ENCODE data around the gene ZBTB12. TPM values are rescaled to one million over a fixed set of nuclear protein-coding genes. Genes with fewer than 3 reads are reported as not detected.

Gene ZBTB12
- total and polyA plus RNA-seq, 2 of the 4 experiments (the other 2 are of a cell fraction), result 2.0 to 8.5 TPM

DNA sequence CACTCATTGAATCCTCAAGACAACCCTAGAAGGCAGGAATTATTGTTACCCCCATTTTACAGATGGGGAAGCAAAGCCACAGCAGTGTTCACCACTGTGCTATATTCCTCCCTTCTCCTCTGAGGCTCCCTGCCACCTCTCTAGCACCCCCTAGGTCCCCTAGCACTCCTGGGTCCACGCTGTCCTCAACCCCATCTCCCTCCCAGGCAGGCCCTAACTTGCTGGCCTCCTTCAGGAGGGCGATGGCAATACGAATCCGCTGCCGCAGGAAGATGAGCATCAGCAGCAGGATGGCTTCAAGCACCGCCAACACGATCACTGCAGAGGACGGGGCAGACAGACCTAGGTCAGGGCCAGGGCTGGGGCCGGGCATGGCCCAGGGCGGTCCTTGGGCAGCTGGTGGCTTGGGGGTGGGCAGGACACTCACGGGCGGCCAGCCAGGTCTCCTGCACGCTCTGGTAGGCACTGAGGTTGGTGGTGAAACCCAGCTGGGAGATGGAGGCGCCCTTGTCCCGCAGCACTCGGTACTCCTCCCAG, 31.4 kb downstream of the ZBTB12 start:
- Histone ChIP-seq H3K14ac (replicated peaks; ENCODE audit: low read depth, low read length) (peak overlapping the region; percentile 19; the same call in 1 of the 2 replicates), H3K23ac (ENCODE audit: low read depth, low read length) (no peak overlapping the region), H3K4me3 (ENCODE audit: insufficient read depth, low read depth, low read length) (no peak overlapping the region), H3K27me3 (ENCODE audit: control insufficient read depth, insufficient read depth, low read length) (no peaks in the 10 kb centered on the region), H4K91ac (ENCODE audit: insufficient read depth, low read depth, low read length) (no peak overlapping the region), H3K4me1 (ENCODE audit: control insufficient read depth, insufficient read depth, low read length) (peaks cover 8% of the 10 kb centered on the region), H4K5ac (ENCODE audit: low read depth, low read length) (no peak overlapping the region; the same call in 1 of the 2 replicates), H2BK20ac (ENCODE audit: low read depth, low read length) (no peak overlapping the region), H2BK15ac (ENCODE audit: low read depth, low read length) (no peak overlapping the region), H2AFZ (replicated peaks; ENCODE audit: low read length, poor library complexity) (peak overlapping the region; percentile 87), H3K9ac (ENCODE audit: low read depth, low read length) (no peak overlapping the region), H3K79me1 (ENCODE audit: low read depth in 1 of 2, low read length in 2 of 2) (no peaks in the 10 kb centered on the region), H3K4ac (ENCODE audit: low read depth, low read length) (no peak overlapping the region), H3K36me3 (ENCODE audit: control insufficient read depth, insufficient read depth, low read length) (no peaks in the 10 kb centered on the region), H3K9me3 (ENCODE audit: control insufficient read depth, insufficient read depth, low read length) (no peaks in the 10 kb centered on the region), H3K4me2 (ENCODE audit: low read depth, low read length) (no peak overlapping the region), H2BK120ac (ENCODE audit: low read depth, low read length) (no peak overlapping the region), H2AK9ac (replicated peaks; ENCODE audit: low read depth, low read length, poor library complexity) (peak overlapping the region; percentile 73), H3K27ac (ENCODE audit: insufficient read depth, low read length) (no peak overlapping the region), H2BK5ac (ENCODE audit: low read depth, low read length, poor library complexity, severe bottlenecking) (no peak overlapping the region), H2AK5ac (ENCODE audit: low read depth, low read length) (no peak overlapping the region), H3K18ac (ENCODE audit: low read depth, low read length) (no peak overlapping the region; the same call in 1 of the 2 replicates), H3K9me1 (ENCODE audit: insufficient read depth, low read length) (peaks cover 3% of the 10 kb centered on the region; the same call in 1 of the 2 replicates), H4K8ac (ENCODE audit: low read depth in 2 of 2, low read length in 2 of 2) (peak overlapping the region in 1 of 2 experiments; percentile 60; a peak in 1 of 4 replicates), H3K56ac (ENCODE audit: extremely low read depth, insufficient read depth, low read length) (no peak overlapping the region), H4K20me1 (ENCODE audit: insufficient read depth, low read length) (no peaks in the 10 kb centered on the region)
- BruUV-seq (replicated peaks), result no TSS peak
- dilution Hi-C loops (cut with HindIII; ENCODE audit: low sequenced_read_pairs, unreplicated experiment), result no loop called here
- TF ChIP-seq, protein P1, sequence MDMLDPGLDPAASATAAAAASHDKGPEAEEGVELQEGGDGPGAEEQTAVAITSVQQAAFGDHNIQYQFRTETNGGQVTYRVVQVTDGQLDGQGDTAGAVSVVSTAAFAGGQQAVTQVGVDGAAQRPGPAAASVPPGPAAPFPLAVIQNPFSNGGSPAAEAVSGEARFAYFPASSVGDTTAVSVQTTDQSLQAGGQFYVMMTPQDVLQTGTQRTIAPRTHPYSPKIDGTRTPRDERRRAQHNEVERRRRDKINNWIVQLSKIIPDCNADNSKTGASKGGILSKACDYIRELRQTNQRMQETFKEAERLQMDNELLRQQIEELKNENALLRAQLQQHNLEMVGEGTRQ (IDR thresholded peaks at IDR 0.05; ENCODE audit: low read depth, low read length), result no peak
- TF ChIP-seq CHD1 (IDR thresholded peaks at IDR 0.05; ENCODE audit: low read depth, low read length) (no peak), FOS (IDR thresholded peaks at IDR 0.05; ENCODE audit: low read depth, low read length) (no peak), MXI1 (IDR thresholded peaks at IDR 0.05; ENCODE audit: borderline replicate concordance, low read depth, low read length) (no peak), MAFK (IDR thresholded peaks at IDR 0.05; ENCODE audit: low read depth, low read length) (no peak), BHLHE40 (IDR thresholded peaks at IDR 0.05; ENCODE audit: low read depth, low read length) (no peak), NFE2L2 (IDR thresholded peaks at IDR 0.05; ENCODE audit: low read depth, low read length) (no peak), MAZ (IDR thresholded peaks at IDR 0.05; ENCODE audit: borderline replicate concordance, low read depth, low read length) (no peak), POLR2A (IDR thresholded peaks at IDR 0.05; ENCODE audit: low read depth, low read length) (no peak), CEBPB (IDR thresholded peaks at IDR 0.05; ENCODE audit: low read depth, low read length) (no peak), RAD21 (IDR thresholded peaks at IDR 0.05; ENCODE audit: low read length) (no peak), SMC3 (IDR thresholded peaks at IDR 0.05; ENCODE audit: low read depth, low read length) (no peak), RCOR1 (IDR thresholded peaks at IDR 0.05; ENCODE audit: insufficient replicate concordance, low read length) (no peak), RFX5 (IDR thresholded peaks at IDR 0.05; ENCODE audit: low read depth, low read length) (no peak)
- TF ChIP-seq, protein P2, sequence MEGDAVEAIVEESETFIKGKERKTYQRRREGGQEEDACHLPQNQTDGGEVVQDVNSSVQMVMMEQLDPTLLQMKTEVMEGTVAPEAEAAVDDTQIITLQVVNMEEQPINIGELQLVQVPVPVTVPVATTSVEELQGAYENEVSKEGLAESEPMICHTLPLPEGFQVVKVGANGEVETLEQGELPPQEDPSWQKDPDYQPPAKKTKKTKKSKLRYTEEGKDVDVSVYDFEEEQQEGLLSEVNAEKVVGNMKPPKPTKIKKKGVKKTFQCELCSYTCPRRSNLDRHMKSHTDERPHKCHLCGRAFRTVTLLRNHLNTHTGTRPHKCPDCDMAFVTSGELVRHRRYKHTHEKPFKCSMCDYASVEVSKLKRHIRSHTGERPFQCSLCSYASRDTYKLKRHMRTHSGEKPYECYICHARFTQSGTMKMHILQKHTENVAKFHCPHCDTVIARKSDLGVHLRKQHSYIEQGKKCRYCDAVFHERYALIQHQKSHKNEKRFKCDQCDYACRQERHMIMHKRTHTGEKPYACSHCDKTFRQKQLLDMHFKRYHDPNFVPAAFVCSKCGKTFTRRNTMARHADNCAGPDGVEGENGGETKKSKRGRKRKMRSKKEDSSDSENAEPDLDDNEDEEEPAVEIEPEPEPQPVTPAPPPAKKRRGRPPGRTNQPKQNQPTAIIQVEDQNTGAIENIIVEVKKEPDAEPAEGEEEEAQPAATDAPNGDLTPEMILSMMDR (conservative IDR thresholded peaks at IDR 0.05; ENCODE audit: low read depth, low read length), result no peak
- TF ChIP-seq, protein P3, sequence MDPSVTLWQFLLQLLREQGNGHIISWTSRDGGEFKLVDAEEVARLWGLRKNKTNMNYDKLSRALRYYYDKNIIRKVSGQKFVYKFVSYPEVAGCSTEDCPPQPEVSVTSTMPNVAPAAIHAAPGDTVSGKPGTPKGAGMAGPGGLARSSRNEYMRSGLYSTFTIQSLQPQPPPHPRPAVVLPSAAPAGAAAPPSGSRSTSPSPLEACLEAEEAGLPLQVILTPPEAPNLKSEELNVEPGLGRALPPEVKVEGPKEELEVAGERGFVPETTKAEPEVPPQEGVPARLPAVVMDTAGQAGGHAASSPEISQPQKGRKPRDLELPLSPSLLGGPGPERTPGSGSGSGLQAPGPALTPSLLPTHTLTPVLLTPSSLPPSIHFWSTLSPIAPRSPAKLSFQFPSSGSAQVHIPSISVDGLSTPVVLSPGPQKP (IDR thresholded peaks at IDR 0.05; ENCODE audit: borderline replicate concordance, low read depth, low read length), result no peak
- ATAC-seq (ENCODE audit: low read depth), result no peak
- intact Hi-C loops (cut with micrococcal nuclease), result no loop called here
- CTCF ChIA-PET, result interaction anchor here (0.6 kb wide), 1 partner anchor 116 kb away, joined by 4 read pairs; no protein-coding TSS in a partner anchor
- no peak for DNase-seq
- POLR2A ChIA-PET (ENCODE audit: unreplicated experiment), result no interaction called here
- in situ Hi-C loops (cut with MboI; ENCODE audit: low sequenced_read_pairs), result no loop called here
- 63% methylated on average over 12 of the region's 16 CpGs; no CpG with 5 or more reads in 1 of the 2 experiments for WGBS, 2 experiments (ENCODE audit: extremely low coverage in 2 of 2, insufficient read length in 1 of 2)

All from IMR-90 (cell line).